HG03139 (cell line): ENCODE results near the gene CDC42BPB.
"Not testable (repeated sequence)": the region's sequence is repeated elsewhere in the genome, so short reads cannot be mapped to it uniquely, and the experiment has no call there.

Experiments used
- ATAC-seq: cut with Tn5 transposase; IDR thresholded peaks from one replicate; pipeline ENCODE4 v1.9.1; 2021; ENCODE audit not compliant: unreplicated experiment

CDC42BPB gene

GRCh38 chr14:102932484-102933248 is 124.7 kb downstream of the CDC42BPB start:
- ATAC-seq = no peak

- ATAC-seq = no peak
Measured at GRCh38 chr14:102931580-102932285, 125.6 kb downstream of the CDC42BPB start.

- ATAC-seq = no peak
Measured at GRCh38 chr14:102930753-102931579, 126.4 kb downstream of the CDC42BPB start.

- ATAC-seq = no peak
Measured at GRCh38 chr14:102930138-102930752, 127.1 kb downstream of the CDC42BPB start.

- ATAC-seq = no peak
Measured at GRCh38 chr14:102929241-102930137, 127.9 kb downstream of the CDC42BPB start.

- ATAC-seq = no peak
Measured at GRCh38 chr14:102928412-102929240, 128.7 kb downstream of the CDC42BPB start.

- no peak for ATAC-seq
Measured at GRCh38 chr14:102927878-102928411, 129.4 kb downstream of the CDC42BPB start.

GRCh38 chr14:102927346-102927877 is 129.9 kb downstream of the CDC42BPB start:
- no peak for ATAC-seq

- ATAC-seq = not testable (repeated sequence)
Measured at GRCh38 chr14:102926840-102927239, 130.5 kb downstream of the CDC42BPB start.

- no peak for ATAC-seq
Measured at GRCh38 chr14:102926104-102926503, 131.2 kb downstream of the CDC42BPB start.

- no peak for ATAC-seq
Measured at GRCh38 chr14:102925646-102926045, 131.7 kb downstream of the CDC42BPB start.

GRCh38 chr14:102924632-102925588 is 132.4 kb downstream of the CDC42BPB start:
- no peak for ATAC-seq

GRCh38 chr14:102923925-102924486 is 133.3 kb downstream of the CDC42BPB start:
- ATAC-seq = no peak

- no peak for ATAC-seq
Measured at GRCh38 chr14:102923201-102923924, 134.0 kb downstream of the CDC42BPB start.

- ATAC-seq = no peak
Measured at GRCh38 chr14:102922490-102923200, 134.7 kb downstream of the CDC42BPB start, which contains the start of gene AMN. Gene AMN, plus strand, starts transcription at chr14:102922663. Its CDS starts 26 bp downstream, at chr14:102922689.

- no peak for ATAC-seq
Measured at GRCh38 chr14:102920998-102921304, 136.4 kb downstream of the CDC42BPB start.
